HG03159 (cell line): ENCODE results near the gene ADAMTS7.
"Not testable (repeated sequence)": the region's sequence is repeated elsewhere in the genome, so short reads cannot be mapped to it uniquely, and the experiment has no call there.

Experiments
- ATAC-seq: cut with Tn5 transposase; IDR thresholded peaks from one replicate; pipeline ENCODE4 v1.9.1; 2021; ENCODE audit warnings: mild to moderate bottlenecking, moderate library complexity; ENCODE audit not compliant: unreplicated experiment

The ADAMTS7 gene

GRCh38 chr15:78732634-78733033, 78.6 kb downstream of the ADAMTS7 start:
- no peak for ATAC-seq

- no peak for ATAC-seq
Measured at GRCh38 chr15:78730955-78731354, 80.3 kb downstream of the ADAMTS7 start.

- not testable (repeated sequence) for ATAC-seq
Measured at GRCh38 chr15:78728427-78728826, 82.8 kb downstream of the ADAMTS7 start.

DNA sequence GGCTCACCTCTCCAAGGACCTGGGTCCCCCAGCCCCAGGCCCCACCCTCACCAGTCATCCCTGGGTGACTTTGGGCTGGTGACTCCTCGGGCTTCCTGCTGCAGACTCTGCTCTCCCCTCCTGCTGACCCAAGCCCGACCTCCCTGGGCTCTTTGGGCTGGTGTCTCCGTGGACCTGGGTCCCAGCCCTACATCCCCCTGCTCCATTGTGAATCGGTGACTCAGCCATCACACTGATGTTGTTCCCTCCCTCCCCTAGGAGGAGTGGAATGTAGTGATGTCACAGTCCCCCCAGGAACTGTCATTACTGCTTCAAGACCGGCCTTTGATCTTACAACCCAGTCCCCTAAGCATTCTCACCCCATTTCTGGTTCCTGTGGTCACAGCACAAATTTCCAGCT, 83.7 kb downstream of the ADAMTS7 start:
- ATAC-seq, result no peak

GRCh38 chr15:78726870-78727551, 84.3 kb downstream of the ADAMTS7 start:
- no peak for ATAC-seq

GRCh38 chr15:78719819-78720450, 91.3 kb downstream of the ADAMTS7 start:
- not testable (repeated sequence) for ATAC-seq

DNA sequence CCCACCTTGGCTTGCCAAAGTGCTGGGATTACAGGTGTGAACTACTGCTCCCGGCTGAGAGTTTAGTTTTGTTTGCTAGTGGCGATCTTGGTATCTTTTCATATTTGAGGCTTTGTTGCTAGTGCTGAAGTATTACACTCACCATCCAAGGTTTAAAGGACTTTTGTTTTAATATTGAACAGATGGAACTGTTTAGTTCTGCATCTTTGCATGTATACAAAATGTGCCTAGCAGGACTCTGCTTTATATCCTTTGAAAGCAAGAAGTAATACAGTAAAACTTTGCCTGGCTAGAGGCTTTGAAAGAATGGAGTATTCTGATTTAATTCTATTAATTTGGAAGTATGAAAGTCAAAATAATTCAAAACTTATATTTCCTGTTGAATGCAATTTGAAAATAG, 92.4 kb downstream of the ADAMTS7 start:
- ATAC-seq, result no peak

- no peak for ATAC-seq
Measured at GRCh38 chr15:78717956-78718656, 93.2 kb downstream of the ADAMTS7 start.

GRCh38 chr15:78716651-78717050, 94.6 kb downstream of the ADAMTS7 start:
- ATAC-seq, result no peak

DNA sequence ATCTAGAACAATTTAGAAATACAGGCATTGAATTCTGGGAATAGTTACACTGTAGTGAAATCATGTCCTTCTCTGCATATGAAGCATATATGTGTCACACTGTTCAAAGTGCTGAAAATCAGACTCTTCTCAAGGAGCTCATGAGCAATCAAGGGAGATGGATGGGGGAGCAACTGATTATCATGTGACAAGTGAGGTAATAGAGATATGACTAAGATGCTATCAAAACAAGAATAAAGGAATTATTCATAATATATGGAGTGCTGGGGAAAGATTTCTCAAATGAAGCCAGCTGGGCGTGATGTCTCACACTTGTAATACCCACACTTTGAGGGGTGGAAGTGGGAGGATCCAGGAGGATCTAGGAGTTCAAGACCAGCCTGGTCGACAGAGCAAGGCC, 95.3 kb downstream of the ADAMTS7 start:
- ATAC-seq, result no peak

- no peak for ATAC-seq
Measured at GRCh38 chr15:78715434-78715833, 95.8 kb downstream of the ADAMTS7 start.

DNA sequence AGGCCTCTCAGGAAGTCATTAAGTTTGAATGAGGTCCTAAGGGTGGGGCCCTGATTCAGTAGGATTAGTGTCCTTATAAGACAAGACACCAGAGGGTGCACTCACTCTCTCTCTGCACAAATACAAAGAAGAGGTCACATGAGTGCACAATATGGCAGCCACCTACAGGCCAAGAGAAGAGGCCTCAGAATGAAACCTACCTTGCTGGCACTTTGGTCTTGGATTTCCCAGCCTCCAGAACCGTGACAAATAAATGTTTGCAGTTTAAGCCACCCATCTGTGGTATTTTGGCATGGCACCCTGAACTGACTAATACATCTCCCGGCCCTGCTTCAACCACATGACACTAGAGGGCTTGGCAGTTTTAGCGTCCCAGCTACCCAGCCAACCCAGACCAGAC, 96.4 kb downstream of the ADAMTS7 start:
- ATAC-seq, result no peak

DNA sequence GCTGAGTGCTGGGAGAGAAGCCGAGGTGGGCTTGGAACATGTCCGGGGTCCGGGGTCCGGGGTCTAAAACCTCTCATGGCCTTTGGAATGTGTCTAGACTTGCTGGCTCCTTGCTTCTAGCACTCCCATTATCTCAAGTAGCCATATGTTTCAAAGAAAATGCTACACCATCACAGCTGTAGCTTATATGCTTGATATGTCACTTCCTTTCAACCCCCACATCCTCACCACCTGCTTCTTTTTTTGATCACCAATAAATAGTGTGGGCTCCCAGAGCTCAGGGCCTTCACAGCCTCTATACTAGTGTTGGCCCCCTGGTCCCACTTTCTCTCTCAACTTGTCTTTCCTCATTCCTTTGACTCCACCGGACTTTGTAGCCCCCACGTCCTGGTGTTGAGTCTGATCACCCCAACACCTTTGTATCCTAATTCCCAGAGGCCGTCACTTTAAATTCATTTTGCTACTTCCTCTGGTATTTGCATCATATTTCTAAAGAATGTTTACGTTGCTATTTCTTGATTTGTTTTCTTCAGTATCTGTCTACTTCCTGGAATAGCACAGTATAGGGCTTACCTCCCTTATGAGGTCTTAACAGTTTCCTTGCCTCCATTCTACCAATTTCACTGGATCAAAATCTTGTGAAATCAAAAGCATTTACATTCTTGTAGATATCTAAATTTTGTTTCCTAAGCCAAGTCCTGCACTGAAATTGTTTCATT, 98.3 kb downstream of the ADAMTS7 start:
- ATAC-seq, result no peak

- ATAC-seq, result no peak
Measured at GRCh38 chr15:78711638-78712037, 99.6 kb downstream of the ADAMTS7 start.

DNA sequence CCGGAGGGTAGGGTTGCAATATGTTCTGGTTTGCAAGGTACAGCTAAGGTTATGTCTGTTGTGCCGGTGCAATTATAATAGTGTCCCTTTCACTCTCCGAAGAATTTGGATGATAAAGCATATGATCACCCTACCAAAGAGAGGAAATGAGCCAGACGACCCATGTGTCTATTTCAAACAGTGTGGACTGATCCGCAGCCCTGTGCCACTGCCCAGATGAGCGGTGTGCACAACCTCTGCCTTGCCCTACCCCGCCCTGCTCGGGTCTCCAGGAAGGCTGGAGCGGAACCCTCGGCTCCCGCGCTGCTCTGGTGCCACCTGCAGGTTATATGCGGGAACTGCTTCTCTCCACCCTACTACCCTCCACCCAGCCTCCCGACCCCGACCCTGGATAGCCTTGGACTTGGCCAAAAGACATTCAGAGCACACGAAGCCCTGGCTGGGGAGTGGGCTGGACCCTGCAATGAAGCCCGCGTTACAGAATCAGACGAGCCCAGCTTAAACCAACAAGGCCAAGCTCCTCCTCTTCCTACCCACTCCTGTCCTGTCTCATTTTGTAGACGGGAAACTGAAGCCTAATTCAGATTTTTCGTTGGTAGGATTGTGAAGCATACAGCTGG, 101.9 kb downstream of the ADAMTS7 start:
- peak; percentile 58 for ATAC-seq
